Measurements from ENCODE around the gene MRPL53.

MRPL53 gene

GRCh38 chr2:74426181-74426758 is 46.2 kb downstream of the MRPL53 start:
- peak; percentile 10 for DNase-seq (ENCODE audit: low spot score)

- DNase-seq (ENCODE audit: low spot score) = no peak
Measured at GRCh38 chr2:74425523-74425922, 47.0 kb downstream of the MRPL53 start.

GRCh38 chr2:74424995-74425406 is 47.5 kb downstream of the MRPL53 start:
- DNase-seq (ENCODE audit: low spot score) = no peak

- no peak for DNase-seq (ENCODE audit: low spot score)
Measured at GRCh38 chr2:74424139-74424992, 48.1 kb downstream of the MRPL53 start.

- DNase-seq (ENCODE audit: low spot score) = no peak
Measured at GRCh38 chr2:74423231-74424095, 49.0 kb downstream of the MRPL53 start.
